Right ventricle myocardium superior (tissue), 1 donor: Measurements from ENCODE around the gene GJA10. TPM values are rescaled to one million over a fixed set of nuclear protein-coding genes. Genes with fewer than 3 reads are reported as not detected.

Source experiments
- ATAC-seq: fragments of 200-7000 bp; cut with Tn5 transposase; one replicate; pipeline ENCODE4 v1.9.1; 2020; ENCODE audit warnings: mild to moderate bottlenecking; ENCODE audit not compliant: poor library complexity
- DNase-seq: peaks from one replicate; pipeline ENCODE4 v3.0.0-alpha.2; 2020
- intact Hi-C: fragments of 100-400 bp; cut with DNase I; formaldehyde crosslinking; loops from one replicate; pipeline ENCODE4 v1.11.2; 2022
- total RNA-seq: library from RNA; stranded (reverse); fragmentation: NEBNext Ultra II Directional; extraction: Animal tissue kit (Norgen Biotek cat#: 25700); gene quantifications from one replicate; pipeline ENCODE4 v1.2.1, GENCODE V29; 2021
- donor health status: DM: no; HTN: yes; CAD: no; lungs with severe emphysema.

GJA10 gene
- total RNA-seq, 1 donor from 2014 or later, result not detected

DNA sequence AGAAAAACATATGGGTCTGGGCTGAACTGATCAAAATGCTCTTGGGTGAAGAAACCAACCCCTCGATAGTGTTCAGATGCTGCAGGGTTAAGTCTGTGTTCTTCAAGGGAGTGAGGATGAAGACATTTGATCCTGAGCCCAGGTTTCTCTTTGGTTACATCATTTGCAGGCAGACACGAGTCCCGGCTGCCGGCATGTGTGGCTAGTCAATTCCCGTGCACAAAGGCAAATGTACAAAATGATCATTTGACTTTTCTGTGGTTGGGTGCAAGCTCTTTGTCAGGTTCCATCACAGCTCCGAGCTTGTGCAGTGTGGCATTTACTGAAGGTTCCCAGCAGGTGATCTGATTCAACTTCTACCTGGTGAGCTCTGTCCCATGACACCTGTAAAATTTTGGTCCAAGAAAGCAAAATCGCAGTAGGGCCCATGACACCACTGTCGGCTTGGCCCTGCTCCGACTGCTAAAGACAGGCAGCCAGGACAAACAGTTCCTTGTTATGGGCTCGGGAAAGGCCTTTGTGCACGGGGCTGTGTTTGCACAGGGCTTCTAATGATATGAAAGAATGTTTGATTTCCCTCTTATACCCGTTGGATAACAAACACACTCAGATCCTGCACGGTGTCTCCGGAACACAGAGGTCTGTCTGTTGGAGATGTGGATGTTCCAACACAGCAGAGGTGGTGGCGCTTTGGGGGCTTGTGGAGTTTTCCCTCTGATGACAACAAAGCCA lies 46.9 kb downstream of the GJA10 start:
- ATAC-seq, result peak; percentile 68
- intact Hi-C loops, result loop anchor here (5.0 kb wide), 1 partner anchor 536 kb away; no protein-coding TSS in a partner anchor
- DNase-seq, result peak; percentile 55

GRCh38 chr6:89941763-89942497 lies 47.7 kb downstream of the GJA10 start:
- no peak for ATAC-seq
- intact Hi-C loops, result loop anchor here (5.0 kb wide), 1 partner anchor 535 kb away; no protein-coding TSS in a partner anchor
- no peak for DNase-seq

- intact Hi-C loops, result loop anchor here (5.0 kb wide), 1 partner anchor 535 kb away; no protein-coding TSS in a partner anchor
- DNase-seq (no peak), ATAC-seq (no peak)
Observed at GRCh38 chr6:89942601-89943000, 48.3 kb downstream of the GJA10 start.

DNA sequence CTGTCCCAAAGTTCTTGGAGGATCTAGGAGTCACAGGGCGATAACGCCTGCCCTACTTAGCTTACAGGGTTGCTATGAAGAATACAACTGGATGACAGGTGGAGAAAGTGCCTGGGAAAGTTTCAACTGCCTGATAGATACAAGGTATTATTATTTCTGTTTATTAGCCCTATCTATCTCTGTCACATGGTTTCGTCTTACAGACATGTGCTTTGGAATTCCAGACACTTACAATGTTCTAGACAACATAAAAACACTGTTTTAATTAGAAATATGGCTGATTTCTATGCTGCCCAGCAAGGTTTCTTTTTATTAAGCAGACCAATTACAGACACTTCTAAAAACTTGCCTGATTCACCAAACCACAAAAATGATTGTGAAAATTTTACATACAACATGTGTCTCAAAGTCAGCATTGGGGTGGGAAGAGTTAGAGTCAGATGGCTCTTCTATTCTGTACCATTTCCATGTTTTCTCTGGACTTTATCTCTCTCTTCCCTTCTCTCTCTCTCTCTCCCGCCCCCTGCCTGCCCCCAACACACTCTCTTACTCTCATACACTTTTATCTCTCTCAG lies 50.0 kb downstream of the GJA10 start:
- DNase-seq, result no peak
- ATAC-seq, result no peak
- intact Hi-C loops, result loop anchor here (5.0 kb wide), 1 partner anchor 533 kb away; no protein-coding TSS in a partner anchor

DNA sequence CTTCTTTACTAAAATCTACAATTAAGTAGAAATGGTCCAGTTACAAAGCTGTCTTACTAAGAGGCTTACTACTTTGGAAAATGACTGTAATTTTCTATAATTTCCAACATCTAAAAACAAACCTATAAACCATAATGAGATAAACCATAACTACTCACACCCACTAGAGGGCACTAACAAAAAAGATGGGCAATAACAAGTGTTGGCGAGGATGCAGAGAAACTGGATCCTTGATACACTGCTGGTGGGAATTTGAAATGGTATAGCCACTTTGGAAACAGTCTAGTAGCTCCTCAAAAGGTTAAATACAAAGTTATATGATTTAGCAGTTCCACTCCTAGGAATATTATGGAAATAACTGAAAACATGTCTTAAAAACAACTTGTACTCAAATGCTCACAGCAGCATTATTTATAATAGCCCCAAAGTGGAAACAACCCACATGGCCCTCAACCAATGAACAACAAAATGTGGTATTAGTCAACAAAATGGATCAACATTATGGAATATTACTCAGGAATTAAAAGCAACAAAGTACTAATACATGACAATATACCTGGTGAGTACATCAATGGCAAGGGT lies 50.6 kb downstream of the GJA10 start:
- intact Hi-C loops, result loop anchor here (5.0 kb wide), 1 partner anchor 532 kb away; no protein-coding TSS in a partner anchor
- ATAC-seq (no peak), DNase-seq (no peak)

Other genes starting within 250 kb of the GJA10 start
- gene MDN1, start 74.7 kb upstream of the GJA10 start, total RNA-seq, result 22.6 TPM
- 13.8 TPM for gene CASP8AP2, start 64.6 kb upstream of the GJA10 start, total RNA-seq